K562 (cell line): Measurements from ENCODE around the gene MYL12A. TPM values are rescaled to one million over a fixed set of nuclear protein-coding genes. Genes with fewer than 3 reads are reported as not detected.

ENCODE experiments used
- ADNP ChIP-seq: fragments of 200-800 bp; sonication (Bioruptor generic); IDR thresholded peaks from 2 replicates; pipeline ENCODE4 v1.6.1; 2016; ENCODE audit warnings: missing genetic modification characterization, missing compliant biosample characterization
- ATF1 ChIP-seq, 2 experiments: fragments of 450-650 bp in 1 of 2; IDR thresholded peaks; 2 replicates each; pipeline ENCODE4 v1.6.1; 2016; ENCODE audit warnings: missing compliant biosample characterization in 1 of 2, missing genetic modification characterization in 1 of 2
- CLOCK ChIP-seq: fragments of 250-450 bp; sonication (Bioruptor Pico); IDR thresholded peaks from 2 replicates; pipeline ENCODE4 v1.4.0; 2020; ENCODE audit warnings: mild to moderate bottlenecking, moderate library complexity, borderline replicate concordance
- DPF2 ChIP-seq: fragments of 450-650 bp; IDR thresholded peaks from 2 replicates; pipeline ENCODE4 v1.6.1; 2016
- E2F5 ChIP-seq: sonication (generic); formaldehyde crosslinking; IDR thresholded peaks from 2 replicates; pipeline ENCODE4 v1.8.0; 2022; ENCODE audit warnings: mild to moderate bottlenecking, missing genetic modification reagents
- HCFC1 ChIP-seq: IDR thresholded peaks from 2 replicates; pipeline ENCODE4 v1.6.1; 2012; ENCODE audit warnings: low read depth, low read length, improper control_type of control experiment
- MAFG ChIP-seq: fragments of 450-650 bp; conservative IDR thresholded peaks from 2 replicates; pipeline ENCODE4 v1.6.1; 2016; ENCODE audit warnings: missing genetic modification characterization, missing compliant biosample characterization
- RBM15 ChIP-seq: fragments of 200-400 bp; formaldehyde crosslinking; IDR thresholded peaks from 2 replicates; pipeline ENCODE4 v1.6.1; 2018; ENCODE audit warnings: mild to moderate bottlenecking, low read length, moderate library complexity; ENCODE audit not compliant: insufficient read depth
- SLC30A9 ChIP-seq: fragments of 250-450 bp; sonication (Bioruptor Pico); IDR thresholded peaks from 2 replicates; pipeline ENCODE4 v1.8.0; 2022; ENCODE audit warnings: mild to moderate bottlenecking, moderate library complexity
- SMARCE1 ChIP-seq: fragments of 450-650 bp; IDR thresholded peaks from 2 replicates; pipeline ENCODE4 v1.7.1; 2016; ENCODE audit warnings: mild to moderate bottlenecking
- TOE1 ChIP-seq, 2 experiments: fragments of 450-650 bp in 1 of 2; sonication (generic) in 1 of 2; formaldehyde crosslinking in 1 of 2; IDR thresholded peaks; 2 replicates each; pipeline versions ENCODE4 v1.7.1 to v1.8.0; 2016 to 2022; ENCODE audit warnings: borderline replicate concordance in 2 of 2, mild to moderate bottlenecking in 2 of 2, antibody characterized with exemption in 1 of 2, inconsistent platforms in 1 of 2, low read depth in 1 of 2, missing genetic modification reagents in 1 of 2, moderate library complexity in 1 of 2
- TRIM24 ChIP-seq, 2 experiments: fragments of 450-650 bp; IDR thresholded peaks; 2 replicates each; pipeline ENCODE4 v1.6.1; 2016
- VEZF1 ChIP-seq: fragments of 200-800 bp; sonication (Bioruptor generic); IDR thresholded peaks from 2 replicates; pipeline ENCODE4 v1.6.1; 2017; ENCODE audit warnings: missing genetic modification characterization, missing compliant biosample characterization
- ZFP30 ChIP-seq: fragments of 250-450 bp; sonication (Bioruptor Pico); IDR thresholded peaks from 2 replicates; pipeline ENCODE4 v1.8.0; 2022; ENCODE audit warnings: moderate library complexity, mild to moderate bottlenecking, inconsistent platforms, borderline replicate concordance
- ZNF41 ChIP-seq: fragments of 250-450 bp; sonication (Bioruptor Pico); conservative IDR thresholded peaks from 2 replicates; pipeline ENCODE4 v1.4.0; 2020; ENCODE audit warnings: mild to moderate bottlenecking
- polyA plus RNA-seq, 8 experiments: library from polyadenylated mRNA; depleted of rRNA in 4 of 8; stranded (reverse) in 5 of 8; unstranded in 3 of 8; fragments of >200 nt; fragmentation: Nextera tagmentation in 2 of 8; fragmentation: Illumina TruSeq in 1 of 8; extraction: Ambion mirVana in 2 of 8; extraction: Trizol in 1 of 8; gene quantifications; 2 replicates each; pipeline versions ENCODE4 v1.2.1 to v1.2.3, GENCODE V29; 2011 to 2014; ENCODE audit warnings: inconsistent platforms in 1 of 8, missing spikeins in 1 of 8
- total RNA-seq, 7 experiments: library from RNA; depleted of rRNA in 6 of 7; stranded (reverse); fragments of >200 nt in 6 of 7; fragmentation: Illumina TruSeq in 2 of 7; extraction: Trizol in 2 of 7; gene quantifications; 2 replicates each; pipeline versions ENCODE4 v1.2.1 to v1.2.3, GENCODE V29; 2011 to 2021; ENCODE audit warnings: low replicate concordance in 1 of 7

Gene MYL12A
- total and polyA plus RNA-seq, 9 of the 15 experiments (the other 6 are each of a cell fraction or from before 2014, with no cell fraction given): 308 to 1,031 (median 559) TPM

GRCh38 chr18:3261373-3262233 is 14.0 kb downstream of the MYL12A start, which contains the start of gene MYL12B (continued):
- no peak for TF ChIP-seq ZNF41 (CRISPR knock-in tag)
- TF ChIP-seq CLOCK (CRISPR knock-in tag): no peak
- TF ChIP-seq ATF1 (CRISPR knock-in tag; IDR thresholded peaks at IDR 0.05): no peak
- TF ChIP-seq ATF1 (tag; IDR thresholded peaks at IDR 0.05): peak; percentile 90
- TF ChIP-seq MAFG (tag): no peak
- TF ChIP-seq RBM15: no peak
- TF ChIP-seq TRIM24 (IDR thresholded peaks at IDR 0.05): no peak
- TF ChIP-seq E2F5 (CRISPR knock-in tag): 0 out of 2 replicates have a peak, but pooled peaks have one; percentile 62
- peak; percentile 98 for TF ChIP-seq TOE1 (IDR thresholded peaks at IDR 0.05; ENCODE audit: borderline replicate concordance)
- no peak for TF ChIP-seq TOE1 (CRISPR knock-in tag; IDR thresholded peaks at IDR 0.05; ENCODE audit: borderline replicate concordance, low read depth)
- TF ChIP-seq ZFP30 (CRISPR knock-in tag): no peak
- TF ChIP-seq SLC30A9 (CRISPR knock-in tag): no peak
- no peak for TF ChIP-seq ADNP (tag)
- TF ChIP-seq DPF2: peak; percentile 63
- TF ChIP-seq VEZF1 (CRISPR knock-in tag): no peak
- TF ChIP-seq SMARCE1: peak; percentile 69; the same call in 1 of the 2 replicates
- peak; percentile 65; the same call in 1 of the 2 replicates for TF ChIP-seq HCFC1
